Type B pancreatic cell (in vitro differentiated cells): ENCODE data around the gene REEP1. TPM values are rescaled to one million over a fixed set of nuclear protein-coding genes. Genes with fewer than 3 reads are reported as not detected.

ENCODE experiments used
- microRNA-seq: library from miRNA; unstranded; fragments of <30 nt; microRNA quantifications from one replicate; pipeline ENCODE4, GENCODE V29; 2020
- total RNA-seq: library from RNA; stranded (reverse); gene quantifications from 2 replicates; pipeline ENCODE4 v1.2.1, GENCODE V29; 2021; ENCODE audit warnings: low replicate concordance

Gene REEP1
- total RNA-seq, 1 donor from 2014 or later: 6.4 TPM

Small RNA genes within 50 kb of the gene (microRNA-seq; reads per million reads assigned to microRNA genes)
- gene MIR4779: not detected

Other genes starting within 250 kb of the REEP1 start
- 54.9 and 57.6 TPM in 2 replicates for gene POLR1A, start 231.7 kb downstream of the REEP1 start, total RNA-seq
- 116 and 155 TPM in 2 replicates for gene PTCD3, start 231.4 kb downstream of the REEP1 start, total RNA-seq
- gene IMMT, start 142.2 kb downstream of the REEP1 start, total RNA-seq: 83.6 and 108 TPM in 2 replicates
- 40.2 and 43.5 TPM in 2 replicates for gene MRPL35, start 138.2 kb downstream of the REEP1 start, total RNA-seq
- 67.9 and 68.1 TPM in 2 replicates for gene KDM3A, start 103.7 kb upstream of the REEP1 start, total RNA-seq
- gene CHMP3, start 225.8 kb upstream of the REEP1 start, total RNA-seq: 76.4 and 114 TPM in 2 replicates